SHP77 treated with DMSO at 0.1 percent for 48 hours (cell line): ENCODE results near the gene KCNIP4.

Source experiments
- DNase-seq: peaks from one replicate; lab custom pipeline; 2025; lab: John Stamatoyannopoulos, UW

Gene KCNIP4

DNA sequence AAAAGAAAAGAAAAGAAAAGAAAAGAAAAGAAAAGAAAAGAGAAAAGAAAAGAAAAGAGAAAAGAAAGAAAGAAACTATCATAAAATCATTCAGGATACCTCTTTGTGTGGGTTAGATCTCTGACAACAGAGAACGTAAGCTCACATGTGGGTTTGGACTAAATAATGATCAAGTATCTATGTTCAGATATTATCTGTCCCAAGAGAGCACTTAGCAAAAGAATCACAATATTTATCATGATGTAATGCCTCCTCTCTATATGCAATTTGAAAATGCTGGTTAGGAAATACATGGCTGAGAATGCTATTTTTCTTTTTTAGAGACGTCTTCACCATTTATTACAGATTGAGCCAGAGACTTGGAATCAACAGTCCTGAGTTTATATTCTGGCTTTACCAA, 191.3 kb downstream of the KCNIP4 start:
- DNase-seq: no peak

DNA sequence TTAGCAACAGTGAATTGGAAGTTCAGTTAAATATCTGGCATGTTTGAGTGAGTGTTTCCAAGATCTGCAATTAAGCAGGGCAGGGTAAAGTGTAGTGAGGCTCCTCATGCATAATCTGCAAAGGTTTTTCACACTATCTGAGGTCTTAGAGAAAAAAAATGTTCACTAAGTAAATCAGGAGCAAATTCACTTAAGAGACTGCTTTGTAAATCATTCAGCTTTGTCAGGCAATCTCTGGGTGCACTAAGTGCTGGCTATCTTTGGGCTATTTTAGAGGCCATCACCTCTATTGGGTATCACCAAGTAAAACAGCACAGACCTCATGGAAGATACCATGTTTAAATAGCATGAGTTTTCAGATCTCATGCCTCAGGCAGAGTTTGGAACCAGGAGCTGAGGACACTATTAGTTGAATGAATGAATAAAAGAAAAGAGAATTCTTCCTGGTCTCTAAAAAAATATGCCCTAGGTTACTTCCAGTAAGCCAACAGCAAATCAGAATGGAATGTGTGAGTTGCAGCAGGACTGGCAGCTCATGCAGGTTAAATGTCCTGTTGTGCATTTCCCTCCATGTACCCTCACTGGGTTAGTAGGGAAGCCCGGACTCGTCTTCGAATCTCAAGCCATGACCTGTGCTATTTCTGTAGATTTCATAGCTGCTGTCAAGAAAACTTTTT, 195.3 kb downstream of the KCNIP4 start:
- DNase-seq: no peak

DNA sequence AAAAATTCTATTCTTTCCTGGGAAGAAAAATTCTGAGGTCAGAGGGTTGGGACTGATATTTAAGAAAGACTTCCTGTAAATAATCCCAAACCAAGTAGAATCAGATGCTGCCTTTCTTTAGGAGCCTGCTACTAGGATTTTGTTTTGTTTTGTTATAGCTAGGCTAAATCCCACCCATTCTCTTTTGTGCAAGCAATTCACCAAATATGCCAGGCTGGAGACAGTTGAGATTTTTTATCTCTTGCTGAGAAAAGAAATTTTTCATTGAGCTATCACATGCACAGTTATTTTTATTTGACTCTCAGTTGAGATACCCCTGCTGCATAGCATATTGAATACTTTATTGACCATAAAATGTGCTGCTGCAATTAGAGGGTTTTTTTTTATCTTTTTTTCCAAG, 196.0 kb downstream of the KCNIP4 start:
- DNase-seq: no peak

DNA sequence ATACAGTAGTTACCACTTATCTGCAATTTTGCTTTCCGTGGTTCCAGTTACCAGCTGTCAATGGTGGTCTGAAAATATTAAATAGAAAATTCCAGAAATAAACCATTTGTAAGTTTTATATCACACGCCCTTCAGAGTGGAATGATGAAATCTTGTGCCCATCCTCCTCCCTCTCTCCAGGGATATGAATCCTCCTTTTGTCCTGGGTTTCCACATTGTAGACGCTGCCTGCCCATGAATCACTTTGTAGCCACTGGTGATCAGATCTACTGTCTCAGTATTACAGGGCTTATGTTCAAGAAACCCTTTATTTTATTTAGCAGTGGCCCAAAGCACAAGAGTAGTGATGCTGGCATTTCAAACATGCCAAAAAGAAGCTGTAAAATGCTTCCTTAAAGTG, 198.6 kb downstream of the KCNIP4 start:
- DNase-seq: no peak

DNA sequence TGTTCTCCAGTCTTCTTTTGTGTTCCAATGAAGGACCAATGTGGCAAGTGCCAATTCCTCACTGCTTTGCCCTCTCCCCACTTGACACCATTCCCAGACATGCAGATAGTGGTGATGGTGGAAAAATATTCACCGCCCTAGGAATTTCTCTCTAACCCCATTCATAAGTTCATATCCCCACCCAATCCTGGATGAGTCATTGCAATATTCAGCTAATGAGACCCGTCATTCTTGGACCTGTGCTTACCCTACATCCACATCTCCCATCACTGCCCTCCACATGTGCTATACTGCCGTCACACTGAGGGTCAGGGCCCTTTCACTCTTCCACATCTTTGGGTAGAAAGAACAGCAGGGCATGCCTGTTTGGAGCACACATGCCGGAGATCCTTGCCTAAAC, 199.2 kb downstream of the KCNIP4 start:
- DNase-seq: no peak

DNA sequence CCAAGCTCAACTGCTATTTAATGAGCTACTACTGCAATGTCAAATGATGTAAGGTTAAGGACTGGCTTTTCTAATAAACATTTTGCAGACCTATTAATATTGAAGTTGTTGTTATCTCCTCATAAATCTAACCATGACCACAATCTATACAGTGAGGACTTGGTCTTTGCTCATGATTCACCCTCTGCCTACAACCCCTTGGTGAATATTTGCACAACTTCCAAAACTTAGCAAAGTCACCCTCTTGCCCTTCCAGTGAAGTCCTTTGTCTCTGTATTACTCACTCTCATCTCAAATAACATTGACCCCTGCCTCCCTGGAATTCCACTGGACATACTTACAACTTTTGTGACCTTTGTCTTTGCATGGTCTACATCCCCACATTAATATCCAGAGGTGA, 204.5 kb downstream of the KCNIP4 start:
- no peak for DNase-seq

DNA sequence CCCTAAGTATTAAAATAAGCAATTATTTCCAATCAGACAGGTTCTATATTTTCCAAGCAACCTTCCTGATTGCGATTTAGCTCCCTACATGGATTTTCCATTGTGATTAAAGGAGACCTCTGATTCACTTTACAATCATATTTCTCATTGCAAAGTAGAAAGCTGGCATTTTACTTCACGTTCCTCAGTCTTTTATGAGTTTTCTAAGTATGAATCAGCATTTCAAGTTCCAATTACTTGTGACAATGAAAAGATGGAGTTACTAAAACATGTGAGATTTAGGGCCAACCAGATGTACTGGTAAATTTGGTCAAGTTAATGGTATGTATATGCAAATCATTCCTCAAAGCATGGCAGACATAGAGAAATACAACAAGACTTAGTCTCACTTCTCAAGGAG, 206.2 kb downstream of the KCNIP4 start:
- DNase-seq: no peak

DNA sequence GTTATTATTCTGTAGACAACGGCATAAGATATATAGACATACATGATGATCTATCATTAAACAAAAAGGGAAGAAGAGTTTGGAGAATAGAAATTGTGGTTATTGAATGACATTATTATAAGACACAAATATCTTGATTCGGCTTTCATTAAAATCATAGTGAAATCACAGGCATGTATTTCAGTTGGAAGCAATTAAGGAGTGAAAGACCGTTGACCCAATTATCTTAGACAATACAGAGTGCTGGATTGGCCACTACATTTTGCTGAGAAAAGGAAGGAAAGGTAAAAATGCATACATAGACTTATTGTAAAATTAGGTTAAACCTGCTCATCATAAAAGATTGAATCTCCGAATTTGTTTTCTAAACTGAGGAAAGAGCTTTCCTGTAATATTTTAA, 209.8 kb downstream of the KCNIP4 start:
- no peak for DNase-seq

DNA sequence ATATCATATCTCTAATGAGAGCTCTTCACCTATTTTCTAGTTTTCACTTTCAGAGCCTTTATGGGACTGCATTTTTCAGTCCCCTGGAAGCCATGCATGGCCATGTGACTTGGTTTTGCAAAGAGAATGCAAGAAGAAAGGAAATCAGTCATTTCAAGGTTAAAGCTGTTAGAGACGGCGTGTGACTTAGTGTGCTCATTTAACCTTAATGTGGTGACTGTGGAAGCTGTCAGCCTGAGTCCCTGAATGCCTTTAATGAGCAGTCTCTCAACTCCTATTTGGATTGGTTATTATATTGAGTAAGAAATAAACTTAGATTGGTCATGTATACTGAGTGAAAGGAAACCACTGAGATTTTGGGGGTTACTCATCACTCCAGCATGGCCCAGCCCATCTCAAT, 212.7 kb downstream of the KCNIP4 start:
- no peak for DNase-seq

DNA sequence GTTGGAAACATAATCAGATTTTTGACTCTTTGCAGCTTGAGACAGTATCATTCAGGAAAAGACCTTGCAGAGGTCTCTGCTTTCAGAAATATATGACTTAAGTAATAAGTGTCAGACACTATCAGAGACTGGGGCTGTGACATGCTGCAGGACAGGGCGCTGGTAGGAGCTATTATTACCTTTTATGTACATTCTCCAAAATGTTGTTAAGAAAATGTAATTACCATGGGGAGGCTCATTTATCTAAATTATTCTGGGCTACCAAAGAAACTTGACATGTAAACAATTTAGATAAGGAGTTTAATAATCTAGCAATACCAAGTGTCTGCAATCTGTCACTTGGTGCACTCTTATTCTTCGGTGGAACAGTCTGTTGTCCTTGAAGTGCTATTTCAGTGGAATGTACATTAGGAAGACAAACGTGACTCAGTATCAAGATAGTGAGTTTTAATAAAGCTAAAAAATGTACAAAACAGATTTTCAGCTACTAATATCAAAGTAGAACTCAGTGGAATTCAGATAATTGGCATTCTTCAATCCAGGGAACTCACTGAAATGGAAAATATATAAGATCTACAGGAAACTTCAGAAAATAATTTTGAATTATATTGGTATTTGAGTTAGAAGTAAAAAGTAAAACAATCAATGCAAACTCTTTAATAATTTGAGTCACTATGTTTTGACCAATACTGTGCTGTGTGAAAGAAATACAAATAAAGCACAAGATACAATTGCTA, 214.5 kb downstream of the KCNIP4 start:
- no peak for DNase-seq

DNA sequence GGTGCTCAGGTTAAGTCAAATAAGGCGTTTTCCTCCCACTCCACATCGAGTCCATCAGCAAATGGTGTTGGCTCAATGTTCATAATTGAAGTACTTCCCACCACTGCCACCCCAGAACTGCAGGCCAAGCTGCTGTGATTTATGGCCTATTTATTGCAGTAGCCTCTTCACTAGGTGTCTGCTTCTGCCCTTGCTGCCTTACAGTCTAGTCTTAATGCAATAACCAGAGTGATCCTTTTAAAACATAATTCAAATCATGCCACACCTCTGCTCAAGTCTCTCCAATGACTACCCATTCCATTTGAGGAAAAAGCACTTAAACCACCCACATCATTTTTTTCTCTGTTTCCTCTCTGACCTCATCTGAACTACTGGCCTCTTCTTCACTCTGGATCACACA, 220.3 kb downstream of the KCNIP4 start:
- DNase-seq: no peak

DNA sequence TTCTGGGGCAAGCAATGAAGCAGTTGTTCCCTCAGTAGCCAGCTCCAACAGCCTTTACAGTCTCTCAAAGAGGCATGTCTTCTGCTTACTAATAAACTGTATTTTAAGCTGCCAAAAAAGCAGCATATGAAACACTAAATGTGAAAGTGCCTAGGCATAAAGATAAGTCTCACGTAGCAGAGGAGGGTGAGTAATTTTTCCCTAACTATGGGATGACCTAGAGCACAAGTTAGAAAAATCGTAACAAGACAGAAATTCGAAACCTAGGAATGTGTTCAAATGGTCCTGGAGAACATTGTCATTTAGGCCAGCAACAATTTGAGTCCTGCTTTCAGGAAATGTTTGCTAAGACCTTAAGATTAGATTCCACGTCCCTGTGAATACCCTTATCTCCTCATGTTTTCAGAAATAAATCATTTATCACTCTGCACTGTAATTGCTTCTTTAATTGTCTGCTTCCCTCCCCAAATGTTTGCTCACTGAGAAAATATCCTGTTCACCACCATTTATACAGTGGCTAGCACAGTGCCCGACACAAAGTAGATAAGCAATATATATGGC, 222.2 kb downstream of the KCNIP4 start:
- DNase-seq: no peak

DNA sequence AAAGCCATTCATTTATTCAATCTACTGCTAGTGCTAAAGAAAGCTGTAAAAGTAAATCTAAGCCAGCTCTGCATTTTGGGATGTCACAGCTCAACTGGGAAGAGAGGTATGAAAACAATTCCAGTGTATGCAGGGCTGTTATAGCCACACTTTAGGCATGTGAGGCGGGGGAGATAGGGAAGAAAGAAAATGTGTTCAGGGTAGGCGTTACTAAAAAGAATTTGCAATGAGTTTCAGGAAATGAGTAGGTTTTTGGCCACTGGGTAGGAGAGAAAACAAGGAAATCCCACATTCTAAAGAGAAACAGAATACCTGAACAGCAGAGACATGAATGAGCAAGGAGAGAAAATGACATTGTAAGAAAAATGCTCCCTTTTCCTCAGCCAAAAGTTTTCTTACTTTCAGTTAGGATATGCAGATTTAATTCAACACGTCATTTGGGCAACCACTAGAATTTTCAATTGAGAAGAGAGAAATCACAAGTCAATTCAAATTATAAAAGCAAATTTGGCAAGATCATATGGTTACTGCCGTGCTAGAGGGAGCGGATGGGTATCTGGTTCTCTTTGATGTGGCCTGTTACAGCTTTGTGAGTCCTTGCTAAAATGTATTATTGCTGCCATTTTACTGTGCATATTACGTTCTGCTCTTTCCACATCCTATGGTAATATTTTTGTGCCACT, 226.3 kb downstream of the KCNIP4 start:
- no peak for DNase-seq

DNA sequence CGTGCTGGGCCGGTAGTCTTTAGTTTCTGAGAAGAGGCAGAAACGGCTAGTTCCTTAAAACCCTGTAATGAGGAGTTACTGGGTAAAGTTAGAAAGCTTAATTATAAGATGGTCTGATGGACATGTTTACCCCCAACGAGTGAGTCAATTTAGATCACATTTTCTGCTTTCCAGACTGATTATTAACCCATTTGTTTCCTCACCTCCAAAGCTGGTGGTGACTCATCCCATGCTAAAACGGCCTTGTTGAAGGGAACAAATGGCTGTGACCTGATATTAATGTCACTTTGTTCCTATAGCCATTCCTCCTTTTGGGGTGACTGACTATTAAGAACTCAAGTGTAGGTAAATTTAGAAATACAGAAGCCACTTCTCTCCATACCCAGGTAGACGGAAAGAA, 232.0 kb downstream of the KCNIP4 start:
- no peak for DNase-seq

DNA sequence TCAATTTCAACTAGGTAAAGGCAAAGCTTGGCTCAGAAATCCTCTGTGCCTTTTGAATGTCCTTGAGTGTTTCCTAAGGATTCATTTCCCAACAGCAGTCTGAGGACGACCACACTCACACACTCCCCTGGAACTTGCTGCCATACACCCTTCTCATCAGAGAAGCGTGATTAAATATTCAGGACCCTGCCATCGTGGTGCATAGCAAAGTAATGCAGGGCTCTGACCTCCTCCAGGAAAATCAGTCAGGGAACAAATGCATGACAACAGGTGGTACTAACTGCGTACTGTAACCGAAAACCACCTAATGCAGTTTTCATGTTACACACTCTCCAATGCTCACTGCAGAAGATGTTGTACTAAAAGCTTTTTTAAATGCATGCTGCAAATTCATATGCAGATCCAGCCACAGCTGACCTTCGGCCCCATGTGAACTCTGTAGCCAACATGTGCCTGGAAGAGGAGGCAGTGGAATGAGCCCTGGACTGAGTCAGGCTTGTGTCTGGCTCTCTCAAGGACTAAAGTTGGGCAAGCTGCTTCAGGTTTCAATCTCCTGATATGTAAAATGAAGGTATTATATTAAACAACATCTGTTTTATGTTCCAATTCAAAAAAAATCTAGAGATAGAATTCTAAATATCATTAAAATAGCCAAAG, 238.3 kb downstream of the KCNIP4 start:
- DNase-seq: no peak

DNA sequence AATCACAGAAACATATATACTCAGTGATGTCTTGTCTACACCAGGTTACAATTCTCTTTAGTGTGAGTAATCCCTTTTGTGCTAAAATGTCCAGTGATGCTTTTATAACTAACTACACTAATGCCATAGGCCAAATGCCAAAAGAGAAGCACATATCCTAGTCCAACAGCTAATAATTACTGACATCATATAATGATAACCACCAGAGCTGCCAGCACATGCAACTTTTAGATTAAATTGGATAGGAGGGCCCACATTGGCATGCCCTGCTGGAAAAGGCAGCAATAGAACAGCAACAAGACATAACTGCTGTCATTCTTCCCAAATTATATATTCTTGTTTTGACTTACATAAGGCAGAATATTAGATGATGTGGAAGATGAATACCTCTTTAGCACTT, 238.8 kb downstream of the KCNIP4 start:
- DNase-seq: no peak

DNA sequence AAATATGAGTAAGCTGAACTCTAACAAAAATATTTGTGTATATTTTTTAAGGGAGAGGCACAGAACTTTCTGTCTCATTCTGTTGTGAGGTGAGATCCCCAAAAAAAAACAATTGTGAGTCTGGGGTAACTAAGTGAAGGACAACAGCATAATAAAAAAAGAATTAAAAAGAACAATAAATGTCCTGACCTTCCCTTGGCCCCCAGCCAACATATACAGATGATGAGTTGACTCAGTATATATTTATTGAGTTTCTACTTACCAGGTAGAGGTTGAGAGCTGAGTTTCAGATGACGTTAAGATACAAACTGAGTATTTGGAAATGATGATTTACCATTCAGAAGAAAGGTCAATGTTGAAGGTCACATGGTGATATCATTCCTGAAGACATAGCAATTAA, 239.5 kb downstream of the KCNIP4 start:
- DNase-seq: no peak

DNA sequence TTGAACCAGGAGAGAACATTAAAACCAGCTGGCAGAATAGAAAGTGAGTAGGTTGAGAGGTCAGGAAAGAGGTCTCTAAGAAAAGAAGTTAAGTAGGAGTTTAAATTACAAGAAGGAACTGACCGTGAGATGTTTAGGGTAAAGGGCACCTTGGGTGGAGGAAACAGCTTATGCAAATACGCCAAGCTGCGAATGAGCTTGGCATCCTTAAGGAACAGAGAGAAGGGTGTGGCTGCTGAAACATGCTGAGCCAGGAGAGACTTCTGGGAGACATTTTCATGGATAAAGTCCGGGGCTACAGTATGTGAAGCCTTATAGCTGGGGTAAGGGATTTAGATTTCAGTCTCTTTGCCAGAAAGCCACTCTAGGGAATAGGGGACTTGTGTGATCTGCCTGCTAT, 249.1 kb downstream of the KCNIP4 start:
- DNase-seq: no peak

DNA sequence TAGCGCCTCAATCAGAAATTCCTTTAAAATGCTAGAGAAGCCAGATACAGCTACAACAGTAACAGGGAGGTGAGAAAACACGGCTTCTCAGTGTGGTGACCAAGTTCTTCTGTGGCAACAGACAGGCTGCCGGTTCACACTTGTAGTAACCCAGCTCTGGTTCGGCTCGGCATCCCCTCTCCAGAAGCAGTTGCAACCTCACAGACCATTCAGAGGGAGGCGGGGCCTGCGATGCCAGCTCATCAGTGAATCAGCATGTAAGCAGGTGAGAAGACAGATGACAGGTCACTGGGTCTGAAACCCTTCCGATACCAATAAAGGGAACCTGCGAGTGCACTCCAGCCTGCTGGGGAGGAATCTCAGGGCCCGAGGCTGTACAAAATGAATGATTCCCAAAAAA, 251.0 kb downstream of the KCNIP4 start:
- no peak for DNase-seq

DNA sequence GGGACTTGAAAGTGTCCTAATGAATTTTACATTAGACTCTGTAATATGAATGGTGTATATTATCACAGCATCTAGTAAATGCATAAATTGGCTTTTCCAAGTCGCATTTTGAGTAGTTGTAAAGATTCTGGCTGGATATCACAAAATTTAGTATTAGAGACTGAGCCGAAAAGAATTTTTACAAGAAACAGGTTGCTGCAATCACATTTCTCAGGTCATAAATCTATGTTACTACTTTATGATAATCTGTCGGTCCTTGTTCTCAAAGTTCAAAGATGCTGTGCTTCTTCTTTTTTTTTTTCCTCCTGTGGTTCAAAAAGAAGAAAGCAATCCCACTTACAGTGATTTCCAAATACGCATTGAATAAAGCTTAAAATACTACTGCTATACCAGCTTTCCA, 253.4 kb downstream of the KCNIP4 start:
- no peak for DNase-seq

DNA sequence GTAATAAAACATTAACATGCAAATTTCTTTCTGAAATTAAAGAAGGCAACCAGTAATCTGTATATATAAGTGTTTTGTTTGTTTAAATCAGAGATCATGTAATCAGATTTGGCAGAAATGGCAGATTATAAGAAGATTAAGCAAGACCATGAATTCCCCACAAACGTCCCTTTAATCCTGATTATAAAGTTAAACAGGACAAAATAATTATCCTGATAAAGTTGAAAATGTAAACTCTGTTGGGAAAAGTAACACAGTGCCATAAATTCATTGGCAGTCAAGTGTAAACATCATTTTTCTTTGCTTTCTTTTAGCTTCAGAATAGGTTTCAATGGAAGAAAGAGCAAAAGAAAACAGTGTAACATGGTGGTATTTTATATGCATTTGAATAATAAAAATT, 256.3 kb downstream of the KCNIP4 start:
- DNase-seq: no peak

DNA sequence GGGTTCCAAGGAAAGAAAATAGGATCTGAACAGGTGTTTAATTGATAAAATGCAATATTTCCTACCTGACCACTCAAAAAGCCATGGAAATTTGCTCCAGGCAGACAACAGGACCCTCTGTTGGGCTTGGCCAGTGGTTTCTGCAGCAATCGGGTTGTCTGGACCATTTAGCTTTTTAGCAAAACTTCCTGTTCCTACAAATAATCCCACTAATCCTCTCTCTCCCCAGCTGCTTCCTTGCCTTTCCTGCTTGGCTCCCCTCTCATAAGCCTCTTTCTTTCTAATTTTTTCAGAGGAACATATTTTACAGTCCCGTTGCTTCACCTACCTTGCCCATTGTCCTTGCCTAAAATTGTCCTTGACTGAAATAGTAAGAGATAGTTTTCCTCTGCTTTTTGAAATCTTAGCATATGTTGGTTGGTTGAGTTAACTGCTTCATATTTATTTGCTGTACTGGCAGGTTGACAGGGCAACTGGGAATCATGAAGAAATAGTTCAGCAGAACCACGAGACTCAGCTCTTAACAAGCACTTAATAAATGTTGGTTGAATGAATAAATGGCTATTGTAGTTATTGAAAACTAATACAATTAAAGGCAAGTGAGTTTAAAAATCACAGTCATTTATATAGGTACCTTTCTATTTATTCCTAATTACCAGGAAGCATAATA, 259.8 kb downstream of the KCNIP4 start:
- DNase-seq: no peak
